ENCODE measurements around the gene CNOT6.

DNA sequence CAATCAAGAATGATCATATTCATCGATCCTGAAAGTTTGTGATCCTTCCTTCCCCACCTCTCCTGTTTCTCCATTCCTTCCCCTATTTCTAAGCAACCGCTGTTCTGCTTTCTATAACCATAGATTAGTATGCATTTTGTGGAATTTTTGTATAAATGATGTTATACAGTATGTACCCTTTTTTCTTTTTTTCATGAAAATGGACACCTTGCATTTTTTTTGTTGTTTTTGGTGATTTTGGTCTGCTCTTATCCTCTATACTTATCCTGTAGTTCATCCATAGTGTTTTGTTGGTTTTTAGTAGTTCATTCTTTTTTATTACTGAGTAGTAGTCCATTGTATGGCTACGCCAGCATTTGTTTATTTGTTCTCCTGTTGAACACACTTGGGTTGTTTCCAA, 51.1 kb downstream of the CNOT6 start:
- TF ChIP-seq EZH2 (IDR thresholded peaks at IDR 0.05; ENCODE audit: low read depth), result no peak
- TF ChIP-seq, protein P1, sequence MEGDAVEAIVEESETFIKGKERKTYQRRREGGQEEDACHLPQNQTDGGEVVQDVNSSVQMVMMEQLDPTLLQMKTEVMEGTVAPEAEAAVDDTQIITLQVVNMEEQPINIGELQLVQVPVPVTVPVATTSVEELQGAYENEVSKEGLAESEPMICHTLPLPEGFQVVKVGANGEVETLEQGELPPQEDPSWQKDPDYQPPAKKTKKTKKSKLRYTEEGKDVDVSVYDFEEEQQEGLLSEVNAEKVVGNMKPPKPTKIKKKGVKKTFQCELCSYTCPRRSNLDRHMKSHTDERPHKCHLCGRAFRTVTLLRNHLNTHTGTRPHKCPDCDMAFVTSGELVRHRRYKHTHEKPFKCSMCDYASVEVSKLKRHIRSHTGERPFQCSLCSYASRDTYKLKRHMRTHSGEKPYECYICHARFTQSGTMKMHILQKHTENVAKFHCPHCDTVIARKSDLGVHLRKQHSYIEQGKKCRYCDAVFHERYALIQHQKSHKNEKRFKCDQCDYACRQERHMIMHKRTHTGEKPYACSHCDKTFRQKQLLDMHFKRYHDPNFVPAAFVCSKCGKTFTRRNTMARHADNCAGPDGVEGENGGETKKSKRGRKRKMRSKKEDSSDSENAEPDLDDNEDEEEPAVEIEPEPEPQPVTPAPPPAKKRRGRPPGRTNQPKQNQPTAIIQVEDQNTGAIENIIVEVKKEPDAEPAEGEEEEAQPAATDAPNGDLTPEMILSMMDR (conservative IDR thresholded peaks at IDR 0.05), result no peak
